ENCODE data around the gene SCAP. TPM values are rescaled to one million over a fixed set of nuclear protein-coding genes. Genes with fewer than 3 reads are reported as not detected.

Gene SCAP
- total and polyA plus RNA-seq, 8 donors: 29.0 to 59.5 (median 37.2) TPM

- WGBS, 2 donors: 93 to 96% methylated on average over 8 of the region's 8 CpGs
- intact Hi-C loops (cut with DNase I): no loop called here
- no peaks in the 10 kb centered on the region for H3K4me1 ChIP-seq
- no peak overlapping the region for H3K27ac ChIP-seq
- H3K4me3 ChIP-seq: no peak overlapping the region
- H3K36me3 ChIP-seq: peaks cover 0 to 17% (median 0%) of the 10 kb centered on the region in 3 donors
- H3K27me3 ChIP-seq: no peaks in the 10 kb centered on the region
- FAIRE-seq (no peak), DNase-seq (no peak), ATAC-seq (no peak)
- H3K9me3 ChIP-seq: no peaks in the 10 kb centered on the region
- TF ChIP-seq, protein P1, sequence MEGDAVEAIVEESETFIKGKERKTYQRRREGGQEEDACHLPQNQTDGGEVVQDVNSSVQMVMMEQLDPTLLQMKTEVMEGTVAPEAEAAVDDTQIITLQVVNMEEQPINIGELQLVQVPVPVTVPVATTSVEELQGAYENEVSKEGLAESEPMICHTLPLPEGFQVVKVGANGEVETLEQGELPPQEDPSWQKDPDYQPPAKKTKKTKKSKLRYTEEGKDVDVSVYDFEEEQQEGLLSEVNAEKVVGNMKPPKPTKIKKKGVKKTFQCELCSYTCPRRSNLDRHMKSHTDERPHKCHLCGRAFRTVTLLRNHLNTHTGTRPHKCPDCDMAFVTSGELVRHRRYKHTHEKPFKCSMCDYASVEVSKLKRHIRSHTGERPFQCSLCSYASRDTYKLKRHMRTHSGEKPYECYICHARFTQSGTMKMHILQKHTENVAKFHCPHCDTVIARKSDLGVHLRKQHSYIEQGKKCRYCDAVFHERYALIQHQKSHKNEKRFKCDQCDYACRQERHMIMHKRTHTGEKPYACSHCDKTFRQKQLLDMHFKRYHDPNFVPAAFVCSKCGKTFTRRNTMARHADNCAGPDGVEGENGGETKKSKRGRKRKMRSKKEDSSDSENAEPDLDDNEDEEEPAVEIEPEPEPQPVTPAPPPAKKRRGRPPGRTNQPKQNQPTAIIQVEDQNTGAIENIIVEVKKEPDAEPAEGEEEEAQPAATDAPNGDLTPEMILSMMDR (IDR thresholded peaks at IDR 0.05): no peak
These were observed 20.1 kb upstream of the SCAP start for GRCh38 chr3:47495886-47496285.

DNA sequence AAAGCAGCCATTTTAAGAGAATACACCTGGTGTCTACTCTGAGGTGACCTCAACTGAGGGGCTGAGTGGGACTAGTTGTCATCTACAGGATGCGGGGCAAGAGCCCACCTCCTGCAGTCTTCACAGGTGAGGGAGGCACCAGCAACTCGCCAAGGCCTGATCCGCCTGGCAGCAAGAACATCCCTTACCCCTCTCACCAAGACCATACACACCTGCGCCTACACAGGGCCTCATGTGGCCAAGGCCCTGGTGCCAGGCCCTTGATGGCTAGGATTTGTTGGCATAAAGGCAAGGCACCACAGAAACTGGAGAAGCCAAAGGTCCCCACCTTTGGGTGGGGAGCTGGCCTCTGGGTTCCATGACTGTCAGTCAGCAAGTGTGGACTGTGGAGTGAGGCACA is 19.4 kb upstream of the SCAP start:
- H3K4me1 ChIP-seq: no peaks in the 10 kb centered on the region
- DNase-seq (no peak), ATAC-seq (no peak), FAIRE-seq (no peak)
- 95 to 96% methylated on average over 4 of the region's 4 CpGs for WGBS, 2 donors
- H3K4me3 ChIP-seq: no peak overlapping the region
- intact Hi-C loops (cut with DNase I): no loop called here
- peaks cover 0 to 17% (median 0%) of the 10 kb centered on the region in 3 donors for H3K36me3 ChIP-seq
- TF ChIP-seq, protein P1 (IDR thresholded peaks at IDR 0.05): no peak
- no peaks in the 10 kb centered on the region for H3K9me3 ChIP-seq
- no peaks in the 10 kb centered on the region for H3K27me3 ChIP-seq
- no peak overlapping the region for H3K27ac ChIP-seq

GRCh38 chr3:47491777-47492176 is 16.0 kb upstream of the SCAP start:
- no peak for ATAC-seq
- H3K9me3 ChIP-seq: no peaks in the 10 kb centered on the region
- H3K4me1 ChIP-seq: peaks cover 0 to 3% (median 2%) of the 10 kb centered on the region in 3 donors
- 87 to 90% methylated on average over 12 of the region's 12 CpGs for WGBS, 2 donors
- TF ChIP-seq, protein P1 (IDR thresholded peaks at IDR 0.05): no peak
- intact Hi-C loops (cut with DNase I): no loop called here
- no peak for FAIRE-seq
- H3K27me3 ChIP-seq: no peaks in the 10 kb centered on the region
- H3K36me3 ChIP-seq: peaks cover 0 to 10% (median 0%) of the 10 kb centered on the region in 3 donors
- DNase-seq: no peak
- no peak overlapping the region for H3K4me3 ChIP-seq
- H3K27ac ChIP-seq: no peak overlapping the region

- no peaks in the 10 kb centered on the region for H3K9me3 ChIP-seq
- H3K27me3 ChIP-seq: no peaks in the 10 kb centered on the region
- ATAC-seq (no peak), FAIRE-seq (no peak), DNase-seq (peak in 1 of 6 donors; percentile 23)
- TF ChIP-seq, protein P1 (IDR thresholded peaks at IDR 0.05): no peak
- H3K4me3 ChIP-seq: no peak overlapping the region
- H3K36me3 ChIP-seq: peaks cover 0 to 10% (median 0%) of the 10 kb centered on the region in 3 donors
- WGBS, 2 donors: 89 to 95% methylated on average over 3 of the region's 3 CpGs
- intact Hi-C loops (cut with DNase I): no loop called here
- peaks cover 0 to 5% (median 3%) of the 10 kb centered on the region in 3 donors for H3K4me1 ChIP-seq
- H3K27ac ChIP-seq: no peak overlapping the region
These were observed 15.4 kb upstream of the SCAP start for GRCh38 chr3:47491186-47491585.

DNA sequence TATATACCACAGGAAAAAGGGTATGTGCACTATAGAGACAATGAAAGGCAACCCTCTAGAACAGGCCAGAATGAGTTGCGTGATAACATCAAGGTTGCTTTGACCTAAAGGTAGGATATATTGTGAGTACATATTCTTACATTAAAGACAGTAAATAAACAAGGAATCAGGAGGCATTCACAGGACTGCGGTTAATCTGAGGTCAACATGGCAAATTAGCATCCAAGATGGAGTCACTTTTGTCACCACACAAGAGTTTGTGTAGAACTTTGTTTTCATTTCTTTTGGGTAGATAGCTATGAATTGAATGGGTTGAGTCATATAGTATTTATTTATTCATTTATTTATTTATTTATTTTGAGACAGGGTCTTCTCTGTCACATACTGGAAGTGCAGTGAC is 11.5 kb upstream of the SCAP start:
- Histone ChIP-seq H3K4me3 (no peak overlapping the region), H3K27ac (peak overlapping the region in 1 of 4 donors; percentile 13), H3K27me3 (no peaks in the 10 kb centered on the region), H3K36me3 (no peaks in the 10 kb centered on the region), H3K4me1 (peaks cover 0 to 5% (median 3%) of the 10 kb centered on the region in 3 donors), H3K9me3 (no peaks in the 10 kb centered on the region)
- intact Hi-C loops (cut with DNase I): no loop called here
- FAIRE-seq (no peak), ATAC-seq (no peak), DNase-seq (no peak)
- 91 to 97% methylated on average over 2 of the region's 2 CpGs for WGBS, 2 donors
- TF ChIP-seq, protein P1 (IDR thresholded peaks at IDR 0.05): no peak

Measured in pancreas (tissue), 10 donors.